Thyroid gland (tissue), 4 donors: Measurements from ENCODE around the gene LAMC3. TPM values are rescaled to one million over a fixed set of nuclear protein-coding genes. Genes with fewer than 3 reads are reported as not detected.

ENCODE experiments used
- DNase-seq, 2 donors: peaks; one replicate each; pipeline ENCODE4 v3.0.0-alpha.2; 2019
- H3K27ac ChIP-seq, 3 donors: fragments of 200-600 bp; sonication (generic); 1 replicate in 2 of 3; 2 replicates in 1 of 3; pipeline ENCODE4 v1.5.1; 2016 to 2019; ENCODE audit warnings: mild to moderate bottlenecking in 1 of 3, moderate library complexity in 1 of 3
- H3K27me3 ChIP-seq: fragments of 200-600 bp; sonication (generic); one replicate; pipeline ENCODE4 v1.5.1; 2019
- H3K36me3 ChIP-seq, 2 donors: fragments of 200-600 bp; sonication (generic); one replicate each; pipeline ENCODE4 v1.5.1; 2016 to 2019
- H3K4me1 ChIP-seq, 2 donors: fragments of 200-600 bp; sonication (generic); one replicate each; pipeline ENCODE4 v1.5.1; 2017 to 2019
- H3K4me3 ChIP-seq, 3 donors: fragments of 200-600 bp; sonication (generic); replicated peaks in 1 of 3; 1 replicate in 2 of 3; 2 replicates in 1 of 3; pipeline ENCODE4 v1.5.1; 2016; ENCODE audit warnings: mild to moderate bottlenecking in 1 of 3
- H3K9me3 ChIP-seq: fragments of 200-600 bp; sonication (generic); one replicate; pipeline ENCODE4 v1.5.1; 2017
- CTCF ChIP-seq, 6 experiments: fragments of 200-600 bp in 3 of 6; fragments of 450-650 bp in 3 of 6; sonication (generic) in 3 of 6; IDR thresholded peaks; one replicate each; pipeline ENCODE4 v1.5.1; 2016 to 2019; ENCODE audit warnings: antibody characterized with exemption in 6 of 6, mild to moderate bottlenecking in 2 of 6, inconsistent platforms in 1 of 6, moderate library complexity in 1 of 6
- POLR2A ChIP-seq, 2 donors: fragments of 450-650 bp; IDR thresholded peaks; one replicate each; pipeline ENCODE4 v1.6.1; 2017; ENCODE audit warnings: antibody characterized with exemption in 2 of 2, mild to moderate bottlenecking in 2 of 2, moderate library complexity in 1 of 2
- WGBS, 2 donors: methylation state at CpG; one replicate each; pipeline ENCODE4 v1.1.5; 2017; 5-methylcytosine and 5-hydroxymethylcytosine counted together
- intact Hi-C: fragments of 100-400 bp; cut with DNase I; formaldehyde crosslinking; loops from one replicate; pipeline ENCODE4 v1.15.1; 2023
- total RNA-seq, 4 donors: library from RNA; depleted of rRNA; stranded (reverse); fragments of >200 nt; gene quantifications; one replicate each; pipeline ENCODE4 v1.2.3, GENCODE V29; 2016

The LAMC3 gene
- total RNA-seq, 4 donors from 2014 or later, result 0.81 to 11.1 (median 3.2) TPM

GRCh38 chr9:130973686-130974281, 35.2 kb upstream of the LAMC3 start:
- TF ChIP-seq POLR2A (IDR thresholded peaks at IDR 0.05) (no peak), CTCF (IDR thresholded peaks at IDR 0.05) (no peak)
- Histone ChIP-seq H3K27ac (no peak overlapping the region), H3K4me3 (no peak overlapping the region), H3K4me1 (no peaks in the 10 kb centered on the region), H3K36me3 (no peaks in the 10 kb centered on the region), H3K27me3 (no peaks in the 10 kb centered on the region), H3K9me3 (no peaks in the 10 kb centered on the region)
- DNase-seq, result no peak
- intact Hi-C loops, result loop anchor here (10.0 kb wide), 1 partner anchor 1299 kb away; no protein-coding TSS in a partner anchor
- WGBS, 2 donors, result 53 to 69% methylated on average over 5 to 21 of the region's 21 CpGs

GRCh38 chr9:130974697-130975096, 34.3 kb upstream of the LAMC3 start:
- no peak overlapping the region for H3K4me3 ChIP-seq
- TF ChIP-seq CTCF (IDR thresholded peaks at IDR 0.05) (no peak), POLR2A (IDR thresholded peaks at IDR 0.05) (no peak)
- H3K36me3 ChIP-seq, result no peaks in the 10 kb centered on the region
- 85 to 88% methylated on average over 5 of the region's 5 CpGs for WGBS, 2 donors
- H3K4me1 ChIP-seq, result no peaks in the 10 kb centered on the region
- intact Hi-C loops, result loop anchor here (10.0 kb wide), 1 partner anchor 1300 kb away; no protein-coding TSS in a partner anchor
- H3K27ac ChIP-seq, result no peak overlapping the region
- no peaks in the 10 kb centered on the region for H3K9me3 ChIP-seq
- DNase-seq, result no peak
- H3K27me3 ChIP-seq, result no peaks in the 10 kb centered on the region

GRCh38 chr9:130975156-130975555, 33.8 kb upstream of the LAMC3 start:
- intact Hi-C loops, result loop anchor here (10.0 kb wide), 1 partner anchor 1300 kb away; no protein-coding TSS in a partner anchor
- H3K27me3 ChIP-seq, result no peaks in the 10 kb centered on the region
- TF ChIP-seq CTCF (IDR thresholded peaks at IDR 0.05), result no peak
- TF ChIP-seq POLR2A (IDR thresholded peaks at IDR 0.05), result no peak
- H3K9me3 ChIP-seq, result no peaks in the 10 kb centered on the region
- H3K27ac ChIP-seq, result no peak overlapping the region
- no peak overlapping the region for H3K4me3 ChIP-seq
- WGBS, 2 donors, result 83 to 93% methylated on average over 5 of the region's 5 CpGs
- H3K4me1 ChIP-seq, result no peaks in the 10 kb centered on the region
- no peaks in the 10 kb centered on the region for H3K36me3 ChIP-seq
- DNase-seq, result no peak

GRCh38 chr9:130975932-130976841, 32.8 kb upstream of the LAMC3 start:
- Histone ChIP-seq H3K27ac (no peak overlapping the region), H3K27me3 (no peaks in the 10 kb centered on the region), H3K36me3 (no peaks in the 10 kb centered on the region), H3K9me3 (no peaks in the 10 kb centered on the region), H3K4me1 (no peaks in the 10 kb centered on the region), H3K4me3 (no peak overlapping the region)
- TF ChIP-seq POLR2A (IDR thresholded peaks at IDR 0.05) (no peak), CTCF (IDR thresholded peaks at IDR 0.05) (no peak)
- DNase-seq, result no peak
- 84 to 87% methylated on average over 13 of the region's 13 CpGs for WGBS, 2 donors
- intact Hi-C loops, result loop anchor here (10.0 kb wide), 1 partner anchor 1301 kb away; no protein-coding TSS in a partner anchor
